Endodermal cell (in vitro differentiated cells): ENCODE data around the gene RPRD1A. TPM values are rescaled to one million over a fixed set of nuclear protein-coding genes. Genes with fewer than 3 reads are reported as not detected.

ENCODE experiments used
- DNase-seq: peaks from one replicate; pipeline ENCODE4 v3.0.0-alpha.2; 2017
- H3K27ac ChIP-seq: 2 replicates; pipeline ENCODE4 v1.5.1; 2013; ENCODE audit warnings: mild to moderate bottlenecking, low read depth, low read length, moderate library complexity
- H3K27me3 ChIP-seq: 2 replicates; pipeline ENCODE4 v1.6.1; 2013; ENCODE audit warnings: mild to moderate bottlenecking, low read length, moderate library complexity; ENCODE audit not compliant: insufficient read depth, control insufficient read depth, poor library complexity, severe bottlenecking
- H3K36me3 ChIP-seq: 2 replicates; pipeline ENCODE4 v1.7.0; 2013; ENCODE audit warnings: mild to moderate bottlenecking, low read length, moderate library complexity; ENCODE audit not compliant: control insufficient read depth, insufficient read depth
- H3K4me1 ChIP-seq: one replicate; pipeline ENCODE4 v1.7.0; 2013; ENCODE audit warnings: low read length; ENCODE audit not compliant: control insufficient read depth, insufficient read depth
- H3K4me3 ChIP-seq: 2 replicates; pipeline ENCODE4 v1.5.1; 2013; ENCODE audit warnings: mild to moderate bottlenecking, low read length, moderate library complexity
- H3K9ac ChIP-seq: 2 replicates; pipeline ENCODE4 v1.6.1; 2013; ENCODE audit warnings: mild to moderate bottlenecking, low read length, moderate library complexity; ENCODE audit not compliant: poor library complexity, severe bottlenecking; ENCODE audit errors: extremely low read depth
- H3K9me3 ChIP-seq: 2 replicates; pipeline ENCODE4 v1.6.1; 2013; ENCODE audit warnings: mild to moderate bottlenecking, low read length, moderate library complexity; ENCODE audit not compliant: control insufficient read depth
- H3K27ac Mint-ChIP-seq: 2 replicates; pipeline ENCODE4 v1.8.0; 2020; ENCODE audit warnings: mixed read lengths
- H3K27me3 Mint-ChIP-seq: 2 replicates; pipeline ENCODE4 v1.8.0; 2021; ENCODE audit warnings: mild to moderate bottlenecking, mixed read lengths; ENCODE audit not compliant: insufficient read depth
- H3K36me3 Mint-ChIP-seq: 2 replicates; pipeline ENCODE4 v1.8.0; 2020; ENCODE audit warnings: low read depth, mixed read lengths
- H3K4me1 Mint-ChIP-seq: 2 replicates; pipeline ENCODE4 v1.8.0; 2020; ENCODE audit warnings: mixed read lengths
- H3K4me3 Mint-ChIP-seq: 2 replicates; pipeline ENCODE4 v1.8.0; 2020; ENCODE audit warnings: mild to moderate bottlenecking, moderate library complexity, mixed read lengths
- H3K9me3 Mint-ChIP-seq: 2 replicates; pipeline ENCODE4 v1.8.0; 2020; ENCODE audit warnings: mild to moderate bottlenecking, mixed read lengths
- WGBS, 2 experiments: methylation state at CpG; one replicate each; pipeline versions ENCODE4 v1.1.5 to v1.1.7; 2013; ENCODE audit warnings: missing lambda C conversion rate in 2 of 2, mixed read lengths in 1 of 2; ENCODE audit not compliant: insufficient coverage in 1 of 2, insufficient read length in 1 of 2; 5-methylcytosine and 5-hydroxymethylcytosine counted together
- total RNA-seq, 2 donors: library from RNA; stranded (reverse); fragmentation: NEBNext Ultra II Directional in 1 of 2; extraction: Animal tissue kit (Norgen Biotek cat#: 25700) in 1 of 2; gene quantifications; 2 replicates in 1 of 2; 3 replicates in 1 of 2; pipeline ENCODE4 v1.2.1, GENCODE V29; 2021
- TF ChIP-seq, protein P1 (sequence below): fragments of 200-600 bp; sonication (generic); conservative IDR thresholded peaks from 2 replicates; pipeline ENCODE4 v1.5.0; 2021; ENCODE audit warnings: antibody characterized with exemption, mild to moderate bottlenecking

The RPRD1A gene
- total RNA-seq, 2 donors from 2014 or later = 90.5 to 97.7 TPM

DNA sequence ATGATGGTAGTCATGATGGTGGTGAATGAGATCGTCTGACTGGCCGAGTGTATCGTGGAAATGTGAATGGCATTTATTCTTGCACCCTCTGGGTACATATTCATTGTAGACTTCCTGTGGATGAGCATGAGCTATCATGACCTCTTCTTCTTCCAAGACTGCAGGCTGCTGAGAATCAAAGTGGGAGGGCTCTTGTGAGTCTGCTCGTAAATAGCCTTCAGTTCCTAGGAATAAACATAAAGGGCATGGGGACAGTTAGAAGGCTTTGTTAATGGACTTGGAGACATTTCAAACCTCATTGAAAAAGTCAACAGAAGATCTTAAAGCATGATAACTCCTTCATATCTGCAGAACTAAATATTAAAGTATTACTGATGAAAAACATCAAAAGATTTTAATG lies 46.9 kb upstream of the RPRD1A start:
- TF ChIP-seq, protein P1, sequence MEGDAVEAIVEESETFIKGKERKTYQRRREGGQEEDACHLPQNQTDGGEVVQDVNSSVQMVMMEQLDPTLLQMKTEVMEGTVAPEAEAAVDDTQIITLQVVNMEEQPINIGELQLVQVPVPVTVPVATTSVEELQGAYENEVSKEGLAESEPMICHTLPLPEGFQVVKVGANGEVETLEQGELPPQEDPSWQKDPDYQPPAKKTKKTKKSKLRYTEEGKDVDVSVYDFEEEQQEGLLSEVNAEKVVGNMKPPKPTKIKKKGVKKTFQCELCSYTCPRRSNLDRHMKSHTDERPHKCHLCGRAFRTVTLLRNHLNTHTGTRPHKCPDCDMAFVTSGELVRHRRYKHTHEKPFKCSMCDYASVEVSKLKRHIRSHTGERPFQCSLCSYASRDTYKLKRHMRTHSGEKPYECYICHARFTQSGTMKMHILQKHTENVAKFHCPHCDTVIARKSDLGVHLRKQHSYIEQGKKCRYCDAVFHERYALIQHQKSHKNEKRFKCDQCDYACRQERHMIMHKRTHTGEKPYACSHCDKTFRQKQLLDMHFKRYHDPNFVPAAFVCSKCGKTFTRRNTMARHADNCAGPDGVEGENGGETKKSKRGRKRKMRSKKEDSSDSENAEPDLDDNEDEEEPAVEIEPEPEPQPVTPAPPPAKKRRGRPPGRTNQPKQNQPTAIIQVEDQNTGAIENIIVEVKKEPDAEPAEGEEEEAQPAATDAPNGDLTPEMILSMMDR = no peak
- no peaks in the 10 kb centered on the region for H3K27me3 ChIP-seq
- no peaks in the 10 kb centered on the region for H3K9me3 Mint-ChIP-seq
- H3K27me3 Mint-ChIP-seq = no peaks in the 10 kb centered on the region
- no peak overlapping the region for H3K4me3 Mint-ChIP-seq
- H3K27ac Mint-ChIP-seq = no peak overlapping the region
- DNase-seq = no peak
- no peak overlapping the region for H3K4me3 ChIP-seq
- H3K27ac ChIP-seq = no peak overlapping the region
- H3K9me3 ChIP-seq = no peaks in the 10 kb centered on the region
- H3K36me3 Mint-ChIP-seq = peaks cover 79% of the 10 kb centered on the region
- H3K4me1 Mint-ChIP-seq = no peaks in the 10 kb centered on the region
- no peaks in the 10 kb centered on the region for H3K4me1 ChIP-seq
- peaks cover 80% of the 10 kb centered on the region for H3K36me3 ChIP-seq
- 95% methylated on average over 4 of the region's 4 CpGs for WGBS, 2 experiments
- H3K9ac ChIP-seq = no peak overlapping the region

DNA sequence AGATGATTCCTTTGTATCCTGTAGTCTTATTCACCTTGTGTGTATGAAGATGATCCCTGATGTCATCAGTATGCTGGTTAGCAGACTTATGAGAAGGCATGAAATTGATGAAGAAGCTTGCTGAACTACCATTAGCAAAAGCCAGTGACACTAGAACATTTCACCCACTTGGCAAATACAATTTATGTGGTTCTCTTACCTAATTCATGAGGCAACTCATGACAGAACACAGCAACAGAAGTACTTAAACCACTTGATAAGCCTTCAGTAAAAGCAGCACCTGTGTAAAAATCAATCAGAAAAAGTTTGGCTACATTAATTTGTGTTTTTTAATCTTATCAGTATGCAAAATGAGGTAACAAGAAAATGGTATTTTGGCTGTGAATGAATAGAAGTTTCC lies 44.9 kb upstream of the RPRD1A start:
- Histone ChIP-seq H3K27me3 (no peaks in the 10 kb centered on the region), H3K36me3 (peaks cover 87% of the 10 kb centered on the region), H3K9me3 (no peaks in the 10 kb centered on the region), H3K4me1 (no peaks in the 10 kb centered on the region), H3K9ac (no peak overlapping the region), H3K27ac (no peak overlapping the region), H3K4me3 (no peak overlapping the region)
- Mint-ChIP-seq H3K4me1 (no peaks in the 10 kb centered on the region), H3K27ac (no peak overlapping the region), H3K9me3 (no peaks in the 10 kb centered on the region), H3K27me3 (no peaks in the 10 kb centered on the region), H3K36me3 (peaks cover 68% of the 10 kb centered on the region), H3K4me3 (no peak overlapping the region)
- TF ChIP-seq, protein P1 = no peak
- no peak for DNase-seq

DNA sequence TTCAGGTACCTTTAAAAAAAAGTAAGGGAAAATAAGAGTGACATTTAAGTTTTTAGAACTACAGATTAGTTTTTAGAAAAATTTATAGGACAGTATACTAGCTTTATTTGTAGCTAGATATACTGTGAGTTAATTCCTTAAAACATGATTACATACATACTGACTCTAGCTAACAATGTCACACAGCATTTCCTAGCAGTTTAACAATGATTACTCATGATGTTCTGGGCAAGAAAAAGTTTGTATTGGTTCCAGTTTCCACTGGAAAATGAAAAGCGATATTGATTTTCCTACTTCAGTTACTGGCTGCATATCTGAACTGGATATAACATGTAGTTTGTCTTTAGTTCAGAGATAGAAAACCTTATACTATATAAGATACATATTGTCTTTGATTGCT lies 42.4 kb upstream of the RPRD1A start:
- DNase-seq = no peak
- WGBS, 2 experiments = 100% methylated on average over 1 of the region's 1 CpG; no CpG with 5 or more reads in 1 of the 2 experiments
- no peak overlapping the region for H3K4me3 Mint-ChIP-seq
- H3K27ac Mint-ChIP-seq = no peak overlapping the region
- Histone ChIP-seq H3K27ac (no peak overlapping the region), H3K4me3 (no peak overlapping the region), H3K27me3 (no peaks in the 10 kb centered on the region), H3K36me3 (peaks cover 70% of the 10 kb centered on the region), H3K4me1 (no peaks in the 10 kb centered on the region), H3K9ac (no peak overlapping the region), H3K9me3 (no peaks in the 10 kb centered on the region)
- H3K27me3 Mint-ChIP-seq = no peaks in the 10 kb centered on the region
- peaks cover 45% of the 10 kb centered on the region for H3K36me3 Mint-ChIP-seq
- TF ChIP-seq, protein P1 = no peak
- H3K9me3 Mint-ChIP-seq = no peaks in the 10 kb centered on the region
- H3K4me1 Mint-ChIP-seq = no peaks in the 10 kb centered on the region
